DOHH2 (cell line): Measurements from ENCODE around the gene SRGAP3.
A peak's percentile ranks its signal among the peaks of the same experiment; 100 is the strongest.

Experiments
- H3F3A ChIP-seq: fragments of 200-600 bp; sonication (generic), shearing (Covaris generic); 2 replicates; pipeline ENCODE4 v1.6.0; 2016; ENCODE audit warnings: antibody characterized with exemption, mild to moderate bottlenecking; ENCODE audit not compliant: control insufficient read depth, insufficient read depth
- H3K27ac ChIP-seq: fragments of 200-600 bp; sonication (generic); 2 replicates; pipeline ENCODE4 v1.5.1; 2014; ENCODE audit warnings: low read depth, mild to moderate bottlenecking, low read length, moderate library complexity
- H3K27me3 ChIP-seq: fragments of 200-600 bp; sonication (generic); 2 replicates; pipeline ENCODE4 v1.6.1; 2014; ENCODE audit warnings: mild to moderate bottlenecking, low read length, mixed read lengths; ENCODE audit not compliant: control insufficient read depth
- H3K36me3 ChIP-seq: fragments of 200-600 bp; sonication (generic); 2 replicates; pipeline ENCODE4 v1.6.1; 2014; ENCODE audit warnings: mild to moderate bottlenecking, low read length, moderate library complexity, mixed read lengths; ENCODE audit not compliant: control insufficient read depth
- H3K4me1 ChIP-seq: fragments of 200-600 bp; sonication (generic); 2 replicates; pipeline ENCODE4 v1.6.1; 2014; ENCODE audit warnings: mild to moderate bottlenecking, low read length, mixed read lengths; ENCODE audit not compliant: control insufficient read depth
- H3K4me2 ChIP-seq: fragments of 200-600 bp; sonication (generic); 2 replicates; pipeline ENCODE4 v1.6.0; 2014; ENCODE audit warnings: mild to moderate bottlenecking, low read length, moderate library complexity
- H3K4me3 ChIP-seq: fragments of 200-600 bp; sonication (generic); 2 replicates; pipeline ENCODE4 v1.5.1; 2014; ENCODE audit warnings: mild to moderate bottlenecking, low read length, mixed read lengths
- H3K79me2 ChIP-seq: fragments of 200-600 bp; sonication (generic); 2 replicates; pipeline ENCODE4 v1.6.1; 2014; ENCODE audit warnings: mild to moderate bottlenecking, low read length, mixed read lengths; ENCODE audit not compliant: control insufficient read depth
- H3K9me2 ChIP-seq: fragments of 200-600 bp; sonication (generic); replicated peaks from 2 replicates; pipeline ENCODE4 v1.6.1; 2014; ENCODE audit warnings: mild to moderate bottlenecking, low read length, mixed read lengths; ENCODE audit not compliant: control insufficient read depth
- H3K9me3 ChIP-seq: fragments of 200-600 bp; sonication (generic); 2 replicates; pipeline ENCODE4 v1.6.1; 2014; ENCODE audit warnings: antibody characterized with exemption, low read length, mixed read lengths; ENCODE audit not compliant: control insufficient read depth, insufficient read depth
- H4K20me1 ChIP-seq: fragments of 200-600 bp; sonication (generic); 2 replicates; pipeline ENCODE4 v1.6.0; 2014; ENCODE audit warnings: low read depth, mild to moderate bottlenecking, antibody characterized with exemption, low read length, moderate library complexity; ENCODE audit not compliant: control insufficient read depth, insufficient read depth
- CTCF ChIP-seq: fragments of 200-600 bp; sonication (generic); IDR thresholded peaks from one replicate; pipeline ENCODE4 v1.5.1; 2014; ENCODE audit warnings: antibody characterized with exemption, mild to moderate bottlenecking, low read depth, low read length; ENCODE audit not compliant: poor library complexity, severe bottlenecking
- EZH2phosphoT487 ChIP-seq: fragments of 200-600 bp; sonication (generic); IDR thresholded peaks from 2 replicates; pipeline ENCODE4 v1.6.1; 2017; ENCODE audit warnings: borderline replicate concordance, mild to moderate bottlenecking, antibody characterized with exemption, low read length, moderate library complexity, mixed read lengths

SRGAP3 gene

GRCh38 chr3:9113040-9113439 is 136.4 kb downstream of the SRGAP3 start:
- H3K4me1 ChIP-seq, result no peaks in the 10 kb centered on the region; the same call in 1 of the 2 replicates
- no peak overlapping the region for H3K4me3 ChIP-seq
- TF ChIP-seq EZH2phosphoT487 (no peak), CTCF (no peak)
- H3K79me2 ChIP-seq, result no peaks in the 10 kb centered on the region
- no peak overlapping the region for H3K4me2 ChIP-seq
- no peaks in the 10 kb centered on the region for H3K36me3 ChIP-seq
- peaks cover 8% of the 10 kb centered on the region; the same call in 1 of the 2 replicates for H3K27me3 ChIP-seq
- H3F3A ChIP-seq, result no peaks in the 10 kb centered on the region
- no peaks in the 10 kb centered on the region for H4K20me1 ChIP-seq
- H3K9me3 ChIP-seq, result no peaks in the 10 kb centered on the region
- H3K27ac ChIP-seq, result no peak overlapping the region
- no peaks in the 10 kb centered on the region for H3K9me2 ChIP-seq

GRCh38 chr3:9111866-9112265 is 137.6 kb downstream of the SRGAP3 start:
- Histone ChIP-seq H3K4me1 (no peaks in the 10 kb centered on the region; the same call in 1 of the 2 replicates), H3K9me3 (no peaks in the 10 kb centered on the region), H3K79me2 (no peaks in the 10 kb centered on the region), H3K4me2 (no peak overlapping the region), H3K9me2 (no peaks in the 10 kb centered on the region), H3K36me3 (no peaks in the 10 kb centered on the region), H3K27me3 (peaks cover 8% of the 10 kb centered on the region; the same call in 1 of the 2 replicates), H4K20me1 (no peaks in the 10 kb centered on the region), H3F3A (no peaks in the 10 kb centered on the region), H3K4me3 (no peak overlapping the region), H3K27ac (no peak overlapping the region)
- TF ChIP-seq CTCF, result no peak
- no peak for TF ChIP-seq EZH2phosphoT487

- H4K20me1 ChIP-seq, result no peaks in the 10 kb centered on the region
- H3K27ac ChIP-seq, result no peak overlapping the region
- H3K27me3 ChIP-seq, result peaks cover 7% of the 10 kb centered on the region; the same call in 1 of the 2 replicates
- no peaks in the 10 kb centered on the region; the same call in 1 of the 2 replicates for H3K4me1 ChIP-seq
- H3K9me2 ChIP-seq, result no peaks in the 10 kb centered on the region
- no peak overlapping the region for H3K4me2 ChIP-seq
- H3K4me3 ChIP-seq, result no peak overlapping the region
- H3K9me3 ChIP-seq, result no peaks in the 10 kb centered on the region
- H3F3A ChIP-seq, result no peaks in the 10 kb centered on the region
- TF ChIP-seq EZH2phosphoT487, result no peak
- peak; percentile 43 for TF ChIP-seq CTCF
- H3K79me2 ChIP-seq, result no peaks in the 10 kb centered on the region
- no peaks in the 10 kb centered on the region for H3K36me3 ChIP-seq
Measured at GRCh38 chr3:9111417-9111816, 138.0 kb downstream of the SRGAP3 start.

- H3K36me3 ChIP-seq, result no peaks in the 10 kb centered on the region
- no peak for TF ChIP-seq CTCF
- no peak for TF ChIP-seq EZH2phosphoT487
Measured at GRCh38 chr3:9110802-9111201, 138.6 kb downstream of the SRGAP3 start.

More at GRCh38 chr3:9110802-9111201, 138.6 kb downstream of the SRGAP3 start:
- H3K79me2 ChIP-seq, result no peaks in the 10 kb centered on the region
- no peak overlapping the region for H3K4me3 ChIP-seq
- H3K9me3 ChIP-seq, result no peaks in the 10 kb centered on the region
- H3F3A ChIP-seq, result no peaks in the 10 kb centered on the region
- H4K20me1 ChIP-seq, result no peaks in the 10 kb centered on the region
- H3K27me3 ChIP-seq, result peaks cover 5% of the 10 kb centered on the region; the same call in 1 of the 2 replicates
- H3K9me2 ChIP-seq, result no peaks in the 10 kb centered on the region
- H3K4me1 ChIP-seq, result no peaks in the 10 kb centered on the region; the same call in 1 of the 2 replicates
- H3K27ac ChIP-seq, result no peak overlapping the region
- H3K4me2 ChIP-seq, result no peak overlapping the region
